ENCODE results near the gene AP1G2. TPM values are rescaled to one million over a fixed set of nuclear protein-coding genes. Genes with fewer than 3 reads are reported as not detected.

AP1G2 gene
- total RNA-seq, 1 donor from 2014 or later: 65.4 TPM

- Histone ChIP-seq H3K9me3 (ENCODE audit: low read depth) (no peaks in the 10 kb centered on the region), H3K79me2 (ENCODE audit: low read depth) (peaks cover 16% of the 10 kb centered on the region), H3K4me3 (no peak overlapping the region), H3K27me3 (no peaks in the 10 kb centered on the region), H4K20me1 (ENCODE audit: low read depth) (peaks cover 10% of the 10 kb centered on the region), H3K27ac (no peak overlapping the region), H2AFZ (replicated peaks) (no peak overlapping the region), H3K9ac (no peak overlapping the region), H3K36me3 (no peaks in the 10 kb centered on the region), H3K4me2 (no peak overlapping the region), H3F3A (ENCODE audit: low read depth) (peaks cover 40% of the 10 kb centered on the region), H3K4me1 (peaks cover 46% of the 10 kb centered on the region)
- no peaks in the 10 kb centered on the region for H3K9me3 Mint-ChIP-seq
- no peak for TF ChIP-seq EZH2phosphoT487 (IDR thresholded peaks at IDR 0.05)
- no peak for TF ChIP-seq EZH2 (IDR thresholded peaks at IDR 0.05)
- TF ChIP-seq CTCF (IDR thresholded peaks at IDR 0.05): no peak
- peaks cover 3% of the 10 kb centered on the region for H3K36me3 Mint-ChIP-seq
- H3K4me3 Mint-ChIP-seq: no peak overlapping the region
- H3K27me3 Mint-ChIP-seq (ENCODE audit: insufficient read depth, low read depth): no peaks in the 10 kb centered on the region
- no peak for DNase-seq (ENCODE audit: low spot score)
- peaks cover 25% of the 10 kb centered on the region for H3K4me1 Mint-ChIP-seq
- no peak overlapping the region for H3K27ac Mint-ChIP-seq
Measured at GRCh38 chr14:23543403-23543802, 24.2 kb downstream of the AP1G2 start.

- Histone ChIP-seq H3K4me2 (no peak overlapping the region), H3K36me3 (no peaks in the 10 kb centered on the region), H3K79me2 (ENCODE audit: low read depth) (peaks cover 16% of the 10 kb centered on the region), H3K27me3 (no peaks in the 10 kb centered on the region), H3K9ac (no peak overlapping the region), H2AFZ (replicated peaks) (no peak overlapping the region), H4K20me1 (ENCODE audit: low read depth) (peaks cover 5% of the 10 kb centered on the region), H3F3A (ENCODE audit: low read depth) (peaks cover 42% of the 10 kb centered on the region), H3K4me3 (no peak overlapping the region), H3K27ac (no peak overlapping the region), H3K9me3 (ENCODE audit: low read depth) (no peaks in the 10 kb centered on the region), H3K4me1 (peaks cover 46% of the 10 kb centered on the region)
- H3K4me3 Mint-ChIP-seq: no peak overlapping the region
- peaks cover 31% of the 10 kb centered on the region for H3K4me1 Mint-ChIP-seq
- no peak for DNase-seq (ENCODE audit: low spot score)
- H3K27me3 Mint-ChIP-seq (ENCODE audit: insufficient read depth, low read depth): peaks cover 2% of the 10 kb centered on the region
- peaks cover 3% of the 10 kb centered on the region for H3K36me3 Mint-ChIP-seq
- no peak overlapping the region for H3K27ac Mint-ChIP-seq
- TF ChIP-seq EZH2 (IDR thresholded peaks at IDR 0.05) (no peak), CTCF (IDR thresholded peaks at IDR 0.05) (no peak), EZH2phosphoT487 (IDR thresholded peaks at IDR 0.05) (no peak)
- H3K9me3 Mint-ChIP-seq: no peaks in the 10 kb centered on the region
Measured at GRCh38 chr14:23542261-23542660, 25.3 kb downstream of the AP1G2 start.

- Mint-ChIP-seq H3K27me3 (ENCODE audit: insufficient read depth, low read depth) (peaks cover 2% of the 10 kb centered on the region), H3K27ac (no peak overlapping the region), H3K36me3 (peaks cover 6% of the 10 kb centered on the region), H3K4me3 (no peak overlapping the region), H3K9me3 (no peaks in the 10 kb centered on the region), H3K4me1 (peaks cover 22% of the 10 kb centered on the region)
- Histone ChIP-seq H3K9ac (no peak overlapping the region), H3K4me1 (peaks cover 37% of the 10 kb centered on the region), H2AFZ (replicated peaks) (no peak overlapping the region), H3K27ac (no peak overlapping the region), H3K27me3 (no peaks in the 10 kb centered on the region), H3K4me2 (no peak overlapping the region), H3F3A (ENCODE audit: low read depth) (peaks cover 43% of the 10 kb centered on the region), H3K36me3 (no peaks in the 10 kb centered on the region), H3K4me3 (no peak overlapping the region), H4K20me1 (ENCODE audit: low read depth) (peaks cover 3% of the 10 kb centered on the region), H3K79me2 (ENCODE audit: low read depth) (peaks cover 11% of the 10 kb centered on the region), H3K9me3 (ENCODE audit: low read depth) (no peaks in the 10 kb centered on the region)
- no peak for DNase-seq (ENCODE audit: low spot score)
- TF ChIP-seq EZH2 (IDR thresholded peaks at IDR 0.05) (no peak), CTCF (IDR thresholded peaks at IDR 0.05) (no peak), EZH2phosphoT487 (IDR thresholded peaks at IDR 0.05) (no peak)
Measured at GRCh38 chr14:23540141-23540469, 27.5 kb downstream of the AP1G2 start.
